ENCODE results near the gene PRR18.

- no peak for TF ChIP-seq POLR2A (IDR thresholded peaks at IDR 0.05; ENCODE audit: low read length)
- no peak for TF ChIP-seq GATA1 (IDR thresholded peaks at IDR 0.05; ENCODE audit: low read depth, low read length)
These were observed 36.8 kb downstream of the PRR18 start for GRCh38 chr6:166271376-166271765.
